ENCODE results near the gene GSK3A. TPM values are rescaled to one million over a fixed set of nuclear protein-coding genes. Genes with fewer than 3 reads are reported as not detected.
A peak's percentile ranks its signal among the peaks of the same experiment; 100 is the strongest.

GSK3A gene
- total RNA-seq, 1 experiment from 2014 or later = 50.8 TPM

GRCh38 chr19:42204664-42205063 lies 37.7 kb downstream of the GSK3A start:
- peaks cover 23% of the 10 kb centered on the region for H3K4me1 Mint-ChIP-seq
- no peaks in the 10 kb centered on the region for H3K27me3 Mint-ChIP-seq (ENCODE audit: low read depth)
- peak overlapping the region; percentile 94 for H3K27ac Mint-ChIP-seq
- ChIA-PET POLR2A (no interaction called here), CTCF (no interaction called here)
- H3K9me3 Mint-ChIP-seq = no peaks in the 10 kb centered on the region
- ATAC-seq (peak; percentile 71), DNase-seq (ENCODE audit: low spot score) (no peak)
- peaks cover 77% of the 10 kb centered on the region for H3K36me3 Mint-ChIP-seq
- TF ChIP-seq HMGXB4 (CRISPR knock-in tag; IDR thresholded peaks at IDR 0.05) = no peak
- TF ChIP-seq GTF2I (CRISPR knock-in tag; conservative IDR thresholded peaks at IDR 0.05) = no peak
- no peak for TF ChIP-seq USF2 (CRISPR knock-in tag; IDR thresholded peaks at IDR 0.05)
- TF ChIP-seq AR (CRISPR knock-in tag; IDR thresholded peaks at IDR 0.05) = no peak
- TF ChIP-seq CREB1 (CRISPR knock-in tag; IDR thresholded peaks at IDR 0.05) = no peak
- TF ChIP-seq PRDM15 (CRISPR knock-in tag; IDR thresholded peaks at IDR 0.05) = no peak
- TF ChIP-seq ATF1 (CRISPR knock-in tag; IDR thresholded peaks at IDR 0.05) = no peak
- TF ChIP-seq ZMAT4 (CRISPR knock-in tag; IDR thresholded peaks at IDR 0.05) = no peak
- no peak for TF ChIP-seq CTCF (IDR thresholded peaks at IDR 0.05)
- no peak for TF ChIP-seq ZBTB21 (CRISPR knock-in tag; IDR thresholded peaks at IDR 0.05; ENCODE audit: borderline replicate concordance)
- no peak for TF ChIP-seq MLX (CRISPR knock-in tag; IDR thresholded peaks at IDR 0.05)
- no peak for TF ChIP-seq ATF2 (CRISPR knock-in tag; IDR thresholded peaks at IDR 0.05; ENCODE audit: borderline replicate concordance, low read depth)
- no peak for TF ChIP-seq NFYB (CRISPR knock-in tag; conservative IDR thresholded peaks at IDR 0.05; ENCODE audit: low read depth)
- TF ChIP-seq ZNF416 (CRISPR knock-in tag; IDR thresholded peaks at IDR 0.05) = no peak
- H3K4me3 Mint-ChIP-seq = peak overlapping the region; percentile 17; the same call in 1 of the 2 replicates

All from WTC11 (cell line).